ENCODE results near the gene IRAK1.

The IRAK1 gene

DNA sequence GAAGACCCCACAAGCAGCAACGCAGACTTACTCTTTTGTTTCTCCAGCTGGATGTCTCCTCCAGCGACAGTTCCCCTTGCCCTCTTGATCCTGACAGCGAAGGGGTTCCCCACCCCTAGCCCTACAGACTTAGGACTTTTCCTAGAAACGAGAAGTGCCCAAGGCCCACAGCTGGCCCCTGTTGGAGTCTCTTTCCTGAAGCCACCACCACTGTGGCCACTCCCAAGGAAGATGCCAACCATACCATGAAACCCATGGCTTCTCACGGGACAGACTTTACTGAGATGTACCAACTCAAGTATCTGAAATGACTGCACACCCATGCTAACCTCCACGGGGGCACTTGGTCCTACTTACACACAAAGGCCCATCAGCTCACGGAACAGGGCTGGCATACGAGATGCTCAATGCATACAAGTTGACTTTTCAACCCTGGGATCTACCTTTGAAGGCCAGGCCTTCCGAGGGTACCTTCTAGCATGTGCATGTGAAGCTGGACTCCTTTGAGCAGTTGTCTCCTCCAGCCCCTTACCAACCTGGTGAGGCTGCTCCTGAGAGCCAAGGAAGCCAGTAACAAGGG lies 924 bp upstream of the IRAK1 start:
- TF ChIP-seq, protein P1, sequence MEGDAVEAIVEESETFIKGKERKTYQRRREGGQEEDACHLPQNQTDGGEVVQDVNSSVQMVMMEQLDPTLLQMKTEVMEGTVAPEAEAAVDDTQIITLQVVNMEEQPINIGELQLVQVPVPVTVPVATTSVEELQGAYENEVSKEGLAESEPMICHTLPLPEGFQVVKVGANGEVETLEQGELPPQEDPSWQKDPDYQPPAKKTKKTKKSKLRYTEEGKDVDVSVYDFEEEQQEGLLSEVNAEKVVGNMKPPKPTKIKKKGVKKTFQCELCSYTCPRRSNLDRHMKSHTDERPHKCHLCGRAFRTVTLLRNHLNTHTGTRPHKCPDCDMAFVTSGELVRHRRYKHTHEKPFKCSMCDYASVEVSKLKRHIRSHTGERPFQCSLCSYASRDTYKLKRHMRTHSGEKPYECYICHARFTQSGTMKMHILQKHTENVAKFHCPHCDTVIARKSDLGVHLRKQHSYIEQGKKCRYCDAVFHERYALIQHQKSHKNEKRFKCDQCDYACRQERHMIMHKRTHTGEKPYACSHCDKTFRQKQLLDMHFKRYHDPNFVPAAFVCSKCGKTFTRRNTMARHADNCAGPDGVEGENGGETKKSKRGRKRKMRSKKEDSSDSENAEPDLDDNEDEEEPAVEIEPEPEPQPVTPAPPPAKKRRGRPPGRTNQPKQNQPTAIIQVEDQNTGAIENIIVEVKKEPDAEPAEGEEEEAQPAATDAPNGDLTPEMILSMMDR (IDR thresholded peaks at IDR 0.05; ENCODE audit: low read depth, low read length) = no peak
- no peak for DNase-seq (ENCODE audit: extremely low read depth, low read depth)

DNA sequence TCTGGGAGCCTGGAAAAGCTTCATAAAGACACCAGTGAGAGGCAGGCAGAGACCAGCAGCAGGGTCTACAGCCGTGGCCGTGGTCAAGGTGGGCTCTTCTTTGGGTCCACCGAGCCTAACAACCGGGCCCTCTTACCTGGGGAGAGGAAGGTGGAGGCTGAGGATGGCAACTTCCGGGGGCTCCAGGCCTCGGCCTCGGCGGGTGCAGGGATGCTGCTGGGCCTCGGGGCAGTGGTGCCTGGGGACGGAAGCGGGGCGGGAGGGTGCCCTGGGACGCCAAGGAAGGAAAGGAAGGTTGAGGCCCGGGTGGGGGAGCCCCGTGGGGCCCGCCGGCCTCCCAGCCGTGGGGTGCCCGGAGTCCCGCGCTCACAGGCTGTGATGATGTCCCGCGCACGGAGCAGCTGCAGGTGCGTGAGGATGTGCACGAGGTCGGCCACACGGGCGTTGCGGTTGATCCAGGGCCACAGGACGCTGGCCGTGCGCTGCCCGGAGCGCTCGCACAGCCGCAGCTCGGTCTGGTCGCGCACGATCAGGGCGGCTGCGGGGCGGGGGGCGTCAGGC lies 561 bp downstream of the IRAK1 start:
- DNase-seq (ENCODE audit: extremely low read depth, low read depth) = no peak
- TF ChIP-seq, protein P1 (IDR thresholded peaks at IDR 0.05; ENCODE audit: low read depth, low read length) = no peak

DNA sequence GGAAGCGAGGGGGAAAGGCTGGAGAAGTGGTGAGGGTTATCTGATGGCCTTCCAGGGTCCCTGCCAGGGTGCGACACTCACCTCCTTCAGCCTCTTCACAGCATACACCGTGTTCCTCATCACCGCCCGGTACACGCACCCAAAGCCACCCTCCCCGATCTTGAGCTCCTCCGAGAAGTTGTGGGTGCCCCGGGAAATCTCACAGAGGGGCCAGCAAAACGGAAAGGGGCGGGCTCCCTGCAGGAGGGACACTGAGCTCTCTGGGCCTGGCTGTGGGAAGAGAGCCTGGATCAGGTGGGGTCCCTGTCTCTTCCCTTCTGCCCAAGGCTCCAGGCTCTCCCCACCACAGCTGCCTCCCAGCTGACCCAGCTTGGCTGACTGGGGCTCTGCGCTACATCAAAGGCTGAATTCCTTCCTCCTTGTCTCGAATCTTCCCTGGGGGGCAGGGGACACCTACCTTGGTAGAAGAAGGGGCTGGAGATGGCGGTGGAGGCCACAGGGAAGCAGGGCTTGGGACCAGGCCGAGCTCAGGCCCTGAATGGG lies 1.1 kb downstream of the IRAK1 start:
- TF ChIP-seq, protein P1 (IDR thresholded peaks at IDR 0.05; ENCODE audit: low read depth, low read length) = no peak
- no peak for DNase-seq (ENCODE audit: extremely low read depth, low read depth)

GRCh38 chrX:154017766-154018517 lies 1.8 kb downstream of the IRAK1 start:
- DNase-seq (ENCODE audit: extremely low read depth, low read depth) = no peak
- TF ChIP-seq, protein P1 (IDR thresholded peaks at IDR 0.05; ENCODE audit: low read depth, low read length) = no peak

- no peak for DNase-seq (ENCODE audit: extremely low read depth, low read depth)
- TF ChIP-seq, protein P1 (IDR thresholded peaks at IDR 0.05; ENCODE audit: low read depth, low read length) = no peak
These were observed 3.2 kb downstream of the IRAK1 start for GRCh38 chrX:154016366-154017076.

DNA sequence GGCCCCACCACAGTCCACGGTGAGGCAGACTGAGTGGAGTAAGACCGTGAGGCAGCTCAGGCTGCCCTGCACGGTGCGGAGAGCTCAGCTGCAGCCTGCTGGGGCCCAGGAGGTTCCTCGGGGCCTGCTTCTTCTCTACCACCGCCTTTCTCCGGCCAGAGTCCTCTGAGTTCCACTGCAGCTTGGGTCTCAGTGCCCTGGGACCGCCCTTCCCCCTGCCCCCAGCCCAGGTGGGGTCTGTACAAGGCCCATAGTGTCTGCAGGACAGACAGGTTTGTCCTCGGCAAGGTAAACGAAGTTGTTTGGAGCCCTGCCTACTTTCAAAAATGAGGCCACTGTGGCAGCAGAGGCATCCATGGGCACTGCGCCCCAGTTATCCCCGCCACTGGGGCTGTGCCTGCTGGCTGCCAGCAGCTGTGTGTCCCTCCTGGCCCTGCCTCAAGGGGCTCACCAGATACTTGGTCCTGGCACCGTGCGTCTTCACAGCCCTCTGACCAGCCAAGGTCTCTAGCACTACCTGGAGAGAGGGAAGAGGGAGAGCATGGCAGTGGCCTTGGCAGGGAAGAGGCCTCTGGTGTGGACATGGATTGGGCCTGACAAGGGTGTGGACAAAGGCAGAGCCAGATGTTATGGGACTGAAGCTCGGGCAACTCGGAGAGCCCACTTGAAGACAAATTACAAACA lies 4.0 kb downstream of the IRAK1 start:
- DNase-seq (ENCODE audit: extremely low read depth, low read depth) = no peak
- TF ChIP-seq, protein P1 (IDR thresholded peaks at IDR 0.05; ENCODE audit: low read depth, low read length) = no peak
